Dermis blood vessel endothelial cell (primary cell): ENCODE data around the gene DNAJC24. TPM values are rescaled to one million over a fixed set of nuclear protein-coding genes. Genes with fewer than 3 reads are reported as not detected.
A peak's percentile ranks its signal among the peaks of the same experiment; 100 is the strongest.
"Not testable (repeated sequence)": the region's sequence is repeated elsewhere in the genome, so short reads cannot be mapped to it uniquely, and the experiment has no call there.

Source experiments
- DNase-seq: peaks from one replicate; pipeline ENCODE4 v3.0.0; 2010
- total RNA-seq: library from RNA; depleted of rRNA; stranded (reverse); fragments of >200 nt; gene quantifications from 2 replicates; pipeline ENCODE4 v1.2.3, GENCODE V29; 2014

The DNAJC24 gene, protein sequence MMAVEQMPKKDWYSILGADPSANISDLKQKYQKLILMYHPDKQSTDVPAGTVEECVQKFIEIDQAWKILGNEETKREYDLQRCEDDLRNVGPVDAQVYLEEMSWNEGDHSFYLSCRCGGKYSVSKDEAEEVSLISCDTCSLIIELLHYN
- total RNA-seq, result 8.2 and 14.8 TPM in 2 replicates

DNA sequence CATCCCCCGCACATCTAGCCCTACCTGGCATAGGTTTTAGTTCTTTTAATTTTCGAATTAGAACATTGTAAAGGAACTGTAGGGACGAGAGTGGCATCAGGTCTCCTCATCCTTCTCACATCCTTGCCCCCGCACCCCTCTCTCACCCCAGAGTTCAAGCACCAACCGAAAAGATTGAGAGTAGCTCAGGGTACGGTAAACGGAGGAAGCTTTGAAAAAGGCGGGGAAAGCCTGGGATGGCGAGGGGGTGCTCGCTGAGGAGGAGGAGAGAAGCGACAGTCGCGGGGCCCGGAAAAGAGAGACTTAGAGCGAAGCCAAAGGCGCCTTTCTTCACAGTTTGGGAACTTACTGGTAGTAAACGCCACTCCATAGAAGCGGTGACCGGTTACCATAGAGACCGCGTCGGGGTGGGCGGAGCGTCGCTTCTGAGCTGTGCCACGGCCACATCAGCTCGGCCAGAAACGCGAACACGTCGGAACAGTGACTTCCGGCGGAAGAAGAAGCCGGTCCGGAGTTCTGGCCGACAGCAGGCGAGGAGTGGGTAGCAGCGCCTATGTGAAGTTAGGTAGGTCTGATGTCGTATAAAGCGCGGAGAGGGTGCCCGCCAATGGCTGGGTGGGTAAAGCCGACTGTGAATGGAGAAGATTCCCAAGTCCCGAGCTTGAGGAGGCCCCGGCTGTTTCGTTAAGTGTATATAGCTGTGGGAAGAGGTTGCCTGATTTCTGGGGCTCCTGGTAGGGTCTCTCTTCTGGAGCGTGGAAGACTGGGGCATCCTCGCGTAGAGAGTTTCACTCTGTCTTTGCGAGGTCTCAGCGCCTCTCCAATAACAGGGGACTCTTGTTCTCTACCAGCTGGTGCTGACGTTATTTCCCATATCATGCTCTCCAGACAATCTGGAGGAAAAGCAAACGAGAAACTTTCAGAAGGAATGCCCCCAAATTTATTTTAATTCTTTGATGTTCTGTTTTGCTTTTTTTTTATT, at the start of gene DNAJC24, which contains the start of gene DCDC1:
DNAJC24 (plus strand) TSS at position 513 of the 982 bp plus-strand sequence. CDS start 889 bp downstream, outside the sequence.
DCDC1 (minus strand) TSS at position 392 of the 982 bp plus-strand sequence. CDS start 41,459 bp downstream, outside the sequence.
- DNase-seq, result peak; percentile 95

DNA sequence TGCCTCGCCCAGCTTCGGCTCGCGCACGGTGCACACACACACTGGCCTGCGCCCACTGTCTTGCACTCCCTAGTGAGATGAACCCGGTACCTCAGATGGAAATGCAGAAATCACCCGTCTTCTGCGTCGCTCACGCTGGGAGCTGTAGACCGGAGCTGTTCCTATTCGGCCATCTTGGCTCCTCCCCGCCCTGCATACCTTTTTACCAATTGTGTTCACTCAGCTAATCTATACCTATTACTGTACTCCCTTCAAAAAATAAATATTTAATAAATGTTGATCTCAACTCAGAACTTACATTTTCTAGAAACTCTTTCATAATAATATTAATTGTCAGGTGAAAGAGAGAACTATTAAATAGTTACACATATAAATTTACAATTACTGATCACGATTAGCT, 48.2 kb upstream of the DNAJC24 start:
- DNase-seq, result not testable (repeated sequence)

DNA sequence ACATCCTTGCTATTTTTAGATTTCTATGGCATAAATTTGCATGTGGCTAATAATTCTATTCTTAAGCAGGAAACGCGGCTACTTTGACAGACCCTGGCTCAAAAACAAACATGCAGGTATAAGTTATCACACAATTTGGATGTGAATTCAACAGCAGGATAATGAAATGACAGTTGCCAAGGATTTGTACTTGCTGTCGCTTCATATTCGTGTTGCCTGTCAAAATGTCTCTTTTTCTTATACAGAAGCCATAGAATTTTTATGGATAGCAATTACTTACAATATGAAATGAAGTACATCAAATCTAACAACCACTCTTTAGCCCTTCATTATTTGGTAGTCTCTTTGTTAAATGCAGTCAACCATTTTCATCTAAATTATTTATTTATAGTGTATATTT, 46.5 kb upstream of the DNAJC24 start:
- DNase-seq, result no peak

DNA sequence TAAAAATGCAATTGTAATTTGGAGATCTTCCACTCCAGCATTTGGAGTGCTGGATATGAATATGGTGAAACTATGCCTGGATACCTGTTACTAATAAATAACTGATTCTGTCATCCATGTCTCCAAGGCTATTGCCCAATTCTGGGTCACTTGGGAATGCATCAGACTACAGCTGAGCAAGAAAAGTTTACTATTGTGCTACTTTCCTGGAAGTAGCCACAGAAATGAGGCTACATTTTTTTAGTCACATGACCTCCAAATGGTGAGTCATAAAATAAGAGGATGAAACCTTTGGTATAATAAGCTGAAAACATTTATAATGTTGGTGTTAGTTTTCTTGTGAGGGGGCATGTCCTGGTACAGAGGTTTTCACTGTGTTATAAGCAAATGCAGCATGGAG, 44.5 kb upstream of the DNAJC24 start:
- DNase-seq, result no peak

DNA sequence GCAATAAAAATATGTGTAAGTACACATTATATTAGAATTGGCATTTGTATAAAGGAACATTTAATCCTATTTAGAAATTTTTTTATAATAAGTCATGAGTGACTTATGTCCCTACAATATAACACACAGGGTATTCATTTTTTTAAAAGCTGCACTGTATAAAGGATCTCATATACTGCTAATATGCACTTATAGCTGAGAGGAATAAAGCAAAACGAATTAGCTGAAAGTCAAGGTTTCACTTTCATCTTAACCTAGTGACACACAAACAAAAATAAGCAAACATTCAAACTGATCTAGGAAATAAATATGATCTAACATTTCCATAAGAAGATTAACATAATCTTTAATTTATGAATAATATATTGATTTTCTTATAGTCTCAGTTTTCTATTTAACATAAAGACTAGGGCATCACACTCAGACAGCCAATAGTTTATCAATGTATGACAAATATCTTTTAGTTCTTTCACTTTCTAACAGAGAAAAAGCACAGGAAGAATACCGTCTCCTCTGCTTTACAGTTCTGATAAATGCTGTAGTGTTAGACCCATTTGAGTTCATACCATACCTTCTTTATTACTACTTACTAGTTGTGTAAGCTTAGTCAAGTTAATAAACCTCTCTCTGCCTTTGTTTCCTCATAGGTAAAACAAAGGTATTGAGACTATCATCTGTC, 43.1 kb upstream of the DNAJC24 start:
- DNase-seq, result no peak

DNA sequence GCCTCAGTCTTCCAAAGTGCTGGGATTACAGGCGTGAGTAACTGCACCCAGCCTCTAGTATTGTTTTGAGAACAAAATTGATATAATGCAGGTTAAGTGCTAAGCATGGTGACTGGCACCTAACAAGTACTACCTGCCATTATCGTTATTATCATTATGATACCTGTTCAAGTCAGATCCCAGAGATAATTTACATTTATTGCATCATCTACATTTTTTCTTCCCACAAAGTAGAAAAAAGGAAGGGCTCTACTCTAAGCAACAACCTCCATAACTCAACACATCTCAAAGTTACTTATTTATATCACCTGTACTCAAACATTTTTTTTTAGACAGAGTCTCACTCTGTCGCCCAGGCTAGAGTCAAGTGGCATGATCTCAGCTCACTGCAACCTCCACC, 42.2 kb upstream of the DNAJC24 start:
- no peak for DNase-seq

DNA sequence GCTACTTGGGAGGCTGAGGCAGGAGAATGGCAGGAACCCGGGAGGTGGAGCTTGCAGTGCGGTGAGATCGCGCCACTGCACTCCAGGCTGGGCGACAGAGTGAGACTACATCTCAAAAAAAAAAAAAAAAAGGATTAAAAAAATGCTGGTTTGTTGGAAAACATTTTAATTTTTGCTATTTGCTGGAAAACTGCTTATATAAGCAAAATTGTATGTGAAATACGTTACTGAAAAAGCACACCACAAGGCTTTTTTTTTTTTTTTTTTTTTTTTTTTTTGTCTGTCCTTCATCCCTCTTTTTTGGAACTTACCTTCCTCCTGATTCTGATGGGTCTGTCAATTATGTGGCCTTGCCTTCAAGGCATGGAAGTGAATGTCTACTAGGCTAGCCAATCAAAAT, 41.0 kb upstream of the DNAJC24 start:
- no peak for DNase-seq

DNA sequence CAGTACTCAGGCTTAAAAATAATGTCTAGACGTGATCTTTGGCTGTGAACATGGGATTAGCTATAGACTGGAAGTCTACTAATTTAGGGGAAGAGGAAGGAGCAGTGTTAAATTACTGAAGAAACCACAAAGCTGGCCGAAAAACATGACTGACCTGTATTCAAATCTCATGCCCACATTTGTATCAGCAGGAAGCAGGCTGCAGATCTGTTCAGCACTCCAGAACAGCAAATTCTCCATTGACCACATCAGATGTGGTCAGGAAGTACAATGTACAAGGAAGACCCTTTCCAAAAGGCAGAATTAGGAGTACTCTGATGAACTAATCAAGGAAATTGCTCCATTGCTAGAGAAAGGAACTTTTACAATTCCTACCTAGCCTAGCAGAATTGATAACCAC, 31.9 kb upstream of the DNAJC24 start:
- DNase-seq, result no peak

DNA sequence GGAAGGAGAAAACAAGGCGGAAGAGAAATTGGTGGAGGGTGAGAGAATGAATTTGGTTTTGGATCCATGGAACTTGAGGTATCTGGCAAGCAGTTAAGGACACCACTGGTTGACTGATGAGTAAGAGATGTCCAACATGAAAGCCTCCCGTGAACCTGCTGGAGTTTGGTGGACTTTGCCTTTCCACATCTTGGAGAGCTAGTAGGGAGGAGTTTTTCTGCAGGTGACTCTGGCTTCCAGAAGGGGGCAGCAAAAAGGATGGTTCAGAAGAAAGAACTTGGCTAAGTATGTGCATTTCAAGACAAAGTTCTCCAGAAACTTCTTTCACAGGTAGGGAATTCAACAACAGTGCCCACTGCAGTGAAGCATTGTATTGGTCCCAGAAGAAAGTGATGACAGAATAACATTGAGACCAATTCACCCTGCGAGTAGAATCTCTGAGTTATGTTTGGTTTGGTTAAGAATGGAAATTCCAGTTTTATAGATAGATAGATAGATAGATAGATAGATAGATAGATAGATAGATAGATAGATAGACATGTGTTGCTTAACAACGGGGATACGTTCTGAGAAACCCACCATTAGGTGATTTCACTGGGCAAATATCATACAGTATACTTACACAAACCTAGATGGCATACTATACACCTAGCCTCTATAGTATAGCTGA, 28.6 kb upstream of the DNAJC24 start:
- DNase-seq, result peak; percentile 63

DNA sequence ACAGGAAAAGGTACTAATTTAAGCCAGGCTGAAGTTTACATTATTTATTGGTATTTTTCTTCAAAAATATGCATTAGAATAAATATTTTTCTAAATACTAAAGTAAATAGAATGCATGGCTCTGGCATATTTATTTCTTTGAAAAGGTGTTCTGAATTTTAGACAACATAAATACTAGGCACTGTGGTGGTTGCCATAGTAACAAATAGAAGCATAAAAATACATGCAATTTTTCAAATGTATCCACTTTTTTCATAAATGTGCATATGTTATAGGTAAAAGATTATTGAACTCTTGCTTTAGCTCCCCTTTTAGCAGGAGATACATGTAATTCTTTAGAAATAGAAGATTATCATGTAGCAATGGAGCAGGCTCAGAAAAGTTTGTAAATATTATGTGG, 18.5 kb upstream of the DNAJC24 start:
- DNase-seq, result no peak

DNA sequence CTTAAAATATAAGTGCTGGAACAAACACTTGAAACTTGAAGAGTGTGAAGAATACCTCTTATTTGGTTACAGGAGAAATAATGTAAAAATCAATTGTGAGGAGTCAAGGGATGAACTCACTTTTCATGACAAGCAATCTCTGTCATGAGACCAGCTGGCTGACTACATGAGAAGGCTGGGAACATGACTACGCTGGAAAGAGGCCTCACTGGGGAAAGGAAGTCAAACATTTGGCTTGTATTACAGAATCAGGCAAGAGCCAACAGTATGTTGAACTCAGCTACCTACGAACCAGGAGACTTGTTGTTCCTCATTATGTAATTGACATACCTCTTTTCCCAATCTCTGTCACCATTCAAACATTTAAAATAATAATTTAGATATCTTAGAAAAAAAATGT, 14.5 kb upstream of the DNAJC24 start:
- DNase-seq, result no peak

DNA sequence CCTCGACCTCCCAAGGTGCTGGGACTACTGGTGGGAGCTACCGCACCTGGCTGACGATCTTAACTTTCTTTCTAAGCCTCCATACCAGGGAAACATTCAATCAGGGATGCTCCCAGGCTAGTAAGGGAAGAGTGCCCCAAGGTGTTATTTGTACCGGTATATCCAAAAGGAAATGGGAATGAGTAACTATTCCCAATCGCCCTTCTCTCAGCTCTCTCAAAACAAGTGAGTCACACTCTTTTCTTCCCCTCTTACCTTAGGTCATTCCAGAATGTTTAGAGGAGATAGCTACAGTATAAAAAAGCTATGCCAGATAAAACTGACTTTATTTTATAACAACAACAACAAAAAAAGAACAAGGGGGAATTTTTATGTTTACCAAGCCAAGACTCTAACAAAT, 13.8 kb upstream of the DNAJC24 start:
- DNase-seq, result no peak

DNA sequence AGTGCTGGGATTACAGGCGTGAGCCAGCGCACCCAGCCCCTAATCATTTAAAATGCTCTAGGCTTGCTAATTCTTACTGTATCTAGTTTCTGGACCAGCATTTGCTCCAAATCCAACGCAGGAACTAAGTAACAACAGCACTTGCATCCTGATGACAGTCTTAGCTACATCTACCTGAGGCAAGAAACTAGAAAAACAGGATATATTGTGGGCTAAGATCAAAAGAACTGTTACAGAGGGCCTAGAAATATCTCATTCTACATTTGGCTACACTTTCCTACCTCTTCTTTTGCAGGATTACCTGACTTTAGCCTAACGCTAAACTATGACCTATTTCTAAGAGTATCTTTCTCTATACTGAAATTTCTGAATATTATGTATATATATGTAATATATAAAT, 7.9 kb upstream of the DNAJC24 start:
- DNase-seq, result no peak

DNA sequence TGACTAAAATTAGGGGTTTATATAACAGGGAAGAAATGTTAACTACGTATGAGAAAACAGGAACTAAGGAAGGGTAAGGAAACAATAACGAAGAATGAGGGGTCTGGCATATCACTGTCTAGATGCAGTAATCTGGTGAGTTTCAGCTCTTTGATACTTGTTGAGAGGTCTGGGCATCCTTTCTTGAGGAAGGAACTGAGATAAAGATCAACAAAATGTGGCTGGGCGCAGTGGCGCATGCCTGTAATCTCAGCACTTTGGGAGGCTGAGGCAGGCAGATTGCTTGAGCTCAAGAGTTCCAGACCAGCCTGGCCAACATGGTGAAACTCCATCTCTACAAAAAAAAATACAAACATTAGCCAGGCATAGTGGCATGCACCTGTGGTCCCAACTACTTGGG, 2.9 kb upstream of the DNAJC24 start:
- no peak for DNase-seq

DNA sequence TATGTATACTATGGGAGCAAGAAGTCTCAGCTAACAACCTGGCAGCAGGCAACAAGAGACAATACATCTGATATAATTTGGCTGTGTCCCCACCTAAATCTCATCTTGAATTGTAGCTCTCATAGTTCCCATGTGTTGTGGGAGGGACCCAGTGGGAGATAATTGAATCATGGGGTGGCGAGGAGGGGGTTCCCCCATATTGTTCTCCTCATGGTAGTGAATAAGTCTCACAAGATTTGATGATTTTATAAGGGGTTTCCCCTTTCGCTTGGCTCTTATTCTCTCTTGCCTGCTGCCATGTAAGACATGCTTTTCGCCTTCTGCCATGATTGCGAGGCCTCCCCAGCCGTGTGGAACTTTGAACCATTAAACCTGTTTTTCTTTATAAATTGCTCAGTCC, 6.2 kb downstream of the DNAJC24 start:
- DNase-seq, result no peak

DNA sequence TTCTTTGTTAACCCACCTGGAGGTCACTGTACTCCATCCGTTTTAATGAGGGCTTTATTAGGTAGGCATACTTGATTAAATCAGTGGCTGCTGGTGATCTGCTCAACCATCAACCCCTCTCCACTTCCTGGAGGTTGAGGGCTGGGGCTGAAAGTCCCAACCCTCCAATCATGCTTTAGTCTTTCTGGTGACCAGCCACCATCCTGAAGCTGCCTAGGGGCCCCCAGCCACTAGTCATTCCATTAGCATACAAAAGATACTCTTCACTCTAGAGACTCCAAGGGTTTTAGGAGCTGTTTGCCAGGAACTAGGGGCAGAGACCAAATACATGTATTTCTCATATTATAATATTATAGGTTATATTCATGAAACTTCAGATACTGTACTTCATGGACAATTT, 13.5 kb downstream of the DNAJC24 start:
- no peak for DNase-seq

DNA sequence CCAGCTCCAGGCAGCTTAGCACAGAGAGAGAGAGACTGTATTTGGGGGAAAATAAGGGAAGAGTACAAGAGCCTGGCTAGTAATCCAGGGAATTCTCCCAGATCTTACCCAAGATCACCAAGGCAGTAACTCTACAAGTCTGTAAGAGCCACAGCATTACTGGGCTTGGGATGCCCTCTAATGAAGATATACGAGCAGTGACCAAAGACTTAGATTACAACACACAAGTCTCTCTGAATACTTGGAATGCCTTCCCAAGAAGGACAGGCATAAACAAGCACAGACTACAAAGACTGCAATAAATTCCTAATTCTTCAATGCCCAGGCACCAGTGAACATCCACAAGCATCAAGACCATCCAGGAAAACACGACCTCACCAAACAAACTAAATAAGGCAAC, 17.7 kb downstream of the DNAJC24 start:
- DNase-seq, result no peak

DNA sequence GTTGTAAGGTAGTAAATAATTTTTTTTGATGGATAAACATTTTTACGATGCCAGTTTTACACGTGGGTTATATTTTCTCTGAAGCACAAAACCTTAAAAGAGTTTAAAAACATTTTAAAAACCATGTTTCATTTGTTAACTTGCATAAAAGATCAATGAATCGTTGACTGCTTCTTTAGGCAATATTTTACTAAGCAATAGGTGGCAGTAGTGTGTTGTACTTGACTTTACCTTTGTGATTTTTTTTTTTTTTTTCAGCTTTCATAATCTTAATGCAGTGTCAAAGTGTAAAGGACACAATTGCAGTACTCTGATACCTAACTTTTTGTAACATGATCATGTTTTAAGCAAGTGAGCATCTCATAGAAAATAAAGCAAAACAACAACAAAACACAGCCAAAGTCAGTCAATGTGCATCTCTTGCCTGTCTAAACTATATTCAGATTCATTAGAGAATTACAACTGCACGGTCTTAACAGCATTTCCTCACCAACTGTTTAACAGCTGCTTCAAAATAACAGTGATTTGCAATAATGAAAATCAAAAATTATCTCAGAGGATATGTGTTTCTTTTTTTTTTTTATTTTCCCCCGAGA, 27.7 kb downstream of the DNAJC24 start:
- peak; percentile 53 for DNase-seq

DNA sequence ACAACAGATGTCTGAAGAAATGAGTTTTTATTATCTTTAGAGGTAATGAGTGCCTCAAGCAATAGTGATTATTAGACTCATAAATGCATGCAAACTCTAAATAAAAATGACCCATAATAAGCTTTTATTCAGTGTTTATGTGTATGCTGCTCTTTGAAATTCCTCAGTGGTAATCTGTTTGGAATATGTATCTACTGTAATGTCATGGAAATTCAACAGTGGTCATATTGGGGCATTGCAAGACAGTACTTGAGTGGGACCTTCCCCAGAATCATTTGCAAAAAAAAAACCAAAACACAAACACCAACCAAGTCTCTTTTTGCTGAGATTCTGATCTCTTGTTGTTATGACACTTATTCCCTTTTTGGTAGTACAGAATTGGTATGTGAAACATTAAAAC, 35.0 kb downstream of the DNAJC24 start:
- DNase-seq, result no peak

DNA sequence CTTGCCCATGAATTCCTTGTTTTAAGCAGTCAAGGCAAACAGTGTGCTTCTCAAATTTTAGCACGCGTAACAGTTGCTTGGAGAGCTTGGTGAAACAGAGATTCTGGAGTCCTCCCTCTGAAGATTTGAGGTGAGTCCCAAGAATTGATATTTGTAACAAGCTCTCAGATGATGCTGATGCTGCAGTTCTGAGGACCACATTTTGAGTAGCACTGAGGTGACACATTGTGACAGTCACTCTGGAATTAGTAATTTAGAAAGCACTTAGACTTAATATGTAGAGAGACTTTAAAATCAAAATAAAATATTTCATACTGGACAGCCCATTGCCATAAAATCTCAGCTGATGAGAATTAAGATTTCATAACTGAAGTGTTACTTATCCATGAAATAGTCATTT, 38.5 kb downstream of the DNAJC24 start:
- no peak for DNase-seq

DNA sequence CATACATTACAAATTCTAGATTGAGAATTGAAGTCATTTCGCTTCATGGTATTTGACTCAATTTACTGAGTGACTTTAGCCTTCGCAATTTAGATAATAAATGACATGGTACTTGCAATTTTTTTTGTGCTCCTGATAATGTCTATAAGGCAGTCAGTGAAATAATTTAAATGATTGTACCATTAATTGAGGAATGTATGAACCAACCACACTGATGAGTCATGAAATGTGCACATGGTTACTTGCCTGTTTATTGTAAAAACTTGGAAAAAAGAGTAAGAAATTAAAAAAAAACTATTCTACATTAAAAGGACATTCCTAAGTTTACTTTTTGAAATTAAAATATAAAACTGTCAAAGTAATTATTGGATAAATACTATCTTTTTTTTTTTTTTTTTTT, 43.3 kb downstream of the DNAJC24 start:
- DNase-seq, result no peak

DNA sequence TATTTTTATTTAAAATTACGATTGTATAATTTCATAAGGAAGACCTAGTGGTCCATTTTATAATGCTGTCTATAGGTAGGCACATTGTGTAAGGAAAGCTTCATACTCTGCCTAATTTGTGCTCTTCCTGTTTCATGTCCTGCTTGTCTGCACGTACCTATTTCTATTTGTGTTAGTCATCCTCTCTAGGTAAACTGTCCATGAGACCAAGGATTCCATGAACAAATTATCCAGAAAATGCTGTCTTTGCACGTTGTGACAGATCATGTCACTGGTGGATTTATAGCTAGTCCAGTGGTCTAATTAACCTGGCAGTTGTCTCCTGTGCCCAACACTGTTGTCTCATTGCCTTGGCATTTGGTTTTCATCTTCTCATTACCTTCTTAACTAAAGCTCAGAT, 44.7 kb downstream of the DNAJC24 start:
- DNase-seq, result no peak

DNA sequence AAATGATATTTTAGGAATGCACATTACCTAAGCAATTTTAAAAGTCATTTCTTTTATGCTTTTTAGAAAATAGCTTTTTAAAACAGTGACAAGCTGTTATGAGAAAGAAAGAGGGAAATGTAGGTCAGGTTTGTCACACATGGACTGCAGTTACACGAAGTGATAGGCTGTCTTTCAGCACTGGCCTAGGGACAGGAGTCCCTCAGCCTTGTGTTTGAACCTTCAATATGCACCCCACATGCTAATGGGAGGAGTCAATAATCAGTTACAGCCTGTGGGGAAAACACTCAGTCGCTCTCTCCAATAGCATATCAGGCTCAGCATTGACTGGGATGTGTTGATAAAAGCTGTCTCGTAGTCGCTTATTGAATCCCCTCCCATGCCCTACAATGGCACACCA, 45.8 kb downstream of the DNAJC24 start:
- DNase-seq, result no peak
